ENCODE measurements around the gene MYBBP1A. TPM values are rescaled to one million over a fixed set of nuclear protein-coding genes. Genes with fewer than 3 reads are reported as not detected.
A peak's percentile ranks its signal among the peaks of the same experiment; 100 is the strongest.

Gene MYBBP1A
- total RNA-seq, 1 experiment from 2014 or later = 155 TPM

DNA sequence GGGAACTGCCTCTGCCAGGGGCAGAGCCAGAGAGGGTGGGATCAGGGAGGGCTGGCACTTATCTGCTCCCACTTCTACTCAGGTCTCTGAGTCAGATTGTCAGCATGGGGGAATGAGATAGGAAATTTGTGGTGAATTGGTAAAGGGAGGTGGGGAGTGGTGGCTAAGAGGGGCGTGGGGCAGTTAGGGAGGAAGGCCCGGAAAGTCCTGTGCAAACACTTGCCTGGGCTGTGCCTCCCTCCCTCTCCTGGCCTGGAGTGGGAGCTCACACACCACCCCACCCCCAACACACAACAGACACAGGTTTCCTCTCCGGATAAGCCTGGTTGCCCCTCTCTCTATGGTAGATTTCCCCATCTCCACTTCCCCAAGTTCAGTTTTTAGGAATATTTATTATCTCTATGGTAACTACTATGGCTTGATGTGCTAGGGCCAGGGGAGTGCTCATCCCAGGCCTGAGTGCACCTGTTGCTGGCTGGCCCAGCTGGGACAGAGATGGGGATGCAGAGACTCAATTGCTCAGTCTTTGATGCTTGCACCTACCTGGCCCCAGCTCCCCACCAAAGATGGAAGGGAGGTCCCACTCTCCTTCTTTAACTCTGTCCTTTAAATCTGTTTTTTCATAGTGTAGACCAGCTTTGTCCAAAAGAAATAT, 53.8 kb downstream of the MYBBP1A start:
- Histone ChIP-seq H4K20me1 (ENCODE audit: low read length) (no peaks in the 10 kb centered on the region), H3K27me3 (ENCODE audit: low read length) (peaks cover 12% of the 10 kb centered on the region; the same call in 1 of the 2 replicates), H3F3A (ENCODE audit: low read length, unreplicated experiment) (no peaks in the 10 kb centered on the region), H3K4me1 (ENCODE audit: insufficient read depth, low read length) (peaks cover 38% of the 10 kb centered on the region), H3K9me2 (replicated peaks; ENCODE audit: low read length) (no peaks in the 10 kb centered on the region), H3K4me2 (ENCODE audit: low read length) (no peak overlapping the region), H3K9me3 (ENCODE audit: low read length) (no peaks in the 10 kb centered on the region), H3K27ac (ENCODE audit: low read length) (no peak overlapping the region), H3K79me2 (ENCODE audit: low read length) (no peaks in the 10 kb centered on the region), H3K9ac (ENCODE audit: low read length) (no peak overlapping the region), H2AFZ (ENCODE audit: low read length) (no peak overlapping the region), H3K4me3 (ENCODE audit: low read length) (no peak overlapping the region), H3K36me3 (ENCODE audit: low read depth, low read length) (no peaks in the 10 kb centered on the region)
- BruUV-seq (replicated peaks) = no TSS peak
- TF ChIP-seq, protein P1, sequence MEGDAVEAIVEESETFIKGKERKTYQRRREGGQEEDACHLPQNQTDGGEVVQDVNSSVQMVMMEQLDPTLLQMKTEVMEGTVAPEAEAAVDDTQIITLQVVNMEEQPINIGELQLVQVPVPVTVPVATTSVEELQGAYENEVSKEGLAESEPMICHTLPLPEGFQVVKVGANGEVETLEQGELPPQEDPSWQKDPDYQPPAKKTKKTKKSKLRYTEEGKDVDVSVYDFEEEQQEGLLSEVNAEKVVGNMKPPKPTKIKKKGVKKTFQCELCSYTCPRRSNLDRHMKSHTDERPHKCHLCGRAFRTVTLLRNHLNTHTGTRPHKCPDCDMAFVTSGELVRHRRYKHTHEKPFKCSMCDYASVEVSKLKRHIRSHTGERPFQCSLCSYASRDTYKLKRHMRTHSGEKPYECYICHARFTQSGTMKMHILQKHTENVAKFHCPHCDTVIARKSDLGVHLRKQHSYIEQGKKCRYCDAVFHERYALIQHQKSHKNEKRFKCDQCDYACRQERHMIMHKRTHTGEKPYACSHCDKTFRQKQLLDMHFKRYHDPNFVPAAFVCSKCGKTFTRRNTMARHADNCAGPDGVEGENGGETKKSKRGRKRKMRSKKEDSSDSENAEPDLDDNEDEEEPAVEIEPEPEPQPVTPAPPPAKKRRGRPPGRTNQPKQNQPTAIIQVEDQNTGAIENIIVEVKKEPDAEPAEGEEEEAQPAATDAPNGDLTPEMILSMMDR (conservative IDR thresholded peaks at IDR 0.05; ENCODE audit: low read depth, low read length) = no peak
- no peak for TF ChIP-seq EZH2 (IDR thresholded peaks at IDR 0.05; ENCODE audit: low read length, unreplicated experiment)
- no peak for TF ChIP-seq EZH2phosphoT487 (IDR thresholded peaks at IDR 0.05; ENCODE audit: borderline replicate concordance, low read length)
- POLR2A ChIA-PET (ENCODE audit: unreplicated experiment) = no interaction called here
- CTCF ChIA-PET = no interaction called here
- intact Hi-C loops (cut with micrococcal nuclease) = no loop called here
- DNase-seq = no peak
- ATAC-seq = no peak

DNA sequence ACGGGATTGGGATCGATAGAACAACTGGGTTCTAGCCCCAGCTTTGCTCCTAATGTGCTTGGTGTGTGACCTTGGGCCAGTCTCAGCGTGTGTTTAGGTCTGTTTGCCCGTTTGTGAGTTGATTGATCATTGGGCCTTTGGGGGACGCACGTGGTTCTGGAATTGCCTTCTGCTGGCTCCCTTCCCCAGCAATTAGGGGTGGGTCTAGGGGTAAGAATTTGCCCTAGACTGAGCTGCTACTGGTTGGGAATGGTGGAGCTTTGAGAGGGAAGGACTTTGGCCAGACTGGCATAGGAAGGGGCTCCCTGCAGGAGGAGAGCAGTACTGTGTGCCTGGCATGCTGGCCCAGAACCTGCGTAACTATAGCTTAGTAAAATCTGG, 55.0 kb downstream of the MYBBP1A start:
- Histone ChIP-seq H3K9me2 (replicated peaks; ENCODE audit: low read length) (no peaks in the 10 kb centered on the region), H3K79me2 (ENCODE audit: low read length) (no peaks in the 10 kb centered on the region), H3K9me3 (ENCODE audit: low read length) (no peaks in the 10 kb centered on the region), H2AFZ (ENCODE audit: low read length) (no peak overlapping the region), H3K27me3 (ENCODE audit: low read length) (peaks cover 12% of the 10 kb centered on the region; the same call in 1 of the 2 replicates), H3K27ac (ENCODE audit: low read length) (no peak overlapping the region), H3F3A (ENCODE audit: low read length, unreplicated experiment) (no peaks in the 10 kb centered on the region), H4K20me1 (ENCODE audit: low read length) (no peaks in the 10 kb centered on the region), H3K4me3 (ENCODE audit: low read length) (peak overlapping the region; percentile 57; the same call in 1 of the 2 replicates), H3K9ac (ENCODE audit: low read length) (no peak overlapping the region), H3K4me2 (ENCODE audit: low read length) (peak overlapping the region; percentile 73), H3K36me3 (ENCODE audit: low read depth, low read length) (no peaks in the 10 kb centered on the region), H3K4me1 (ENCODE audit: insufficient read depth, low read length) (peaks cover 33% of the 10 kb centered on the region)
- ChIA-PET POLR2A (ENCODE audit: unreplicated experiment) (no interaction called here), CTCF (no interaction called here)
- ATAC-seq (no peak), DNase-seq (no peak)
- BruUV-seq (replicated peaks) = no TSS peak
- intact Hi-C loops (cut with micrococcal nuclease) = no loop called here
- TF ChIP-seq EZH2phosphoT487 (IDR thresholded peaks at IDR 0.05; ENCODE audit: borderline replicate concordance, low read length) (no peak), EZH2 (IDR thresholded peaks at IDR 0.05; ENCODE audit: low read length, unreplicated experiment) (no peak)
- TF ChIP-seq, protein P1 (conservative IDR thresholded peaks at IDR 0.05; ENCODE audit: low read depth, low read length) = no peak

DNA sequence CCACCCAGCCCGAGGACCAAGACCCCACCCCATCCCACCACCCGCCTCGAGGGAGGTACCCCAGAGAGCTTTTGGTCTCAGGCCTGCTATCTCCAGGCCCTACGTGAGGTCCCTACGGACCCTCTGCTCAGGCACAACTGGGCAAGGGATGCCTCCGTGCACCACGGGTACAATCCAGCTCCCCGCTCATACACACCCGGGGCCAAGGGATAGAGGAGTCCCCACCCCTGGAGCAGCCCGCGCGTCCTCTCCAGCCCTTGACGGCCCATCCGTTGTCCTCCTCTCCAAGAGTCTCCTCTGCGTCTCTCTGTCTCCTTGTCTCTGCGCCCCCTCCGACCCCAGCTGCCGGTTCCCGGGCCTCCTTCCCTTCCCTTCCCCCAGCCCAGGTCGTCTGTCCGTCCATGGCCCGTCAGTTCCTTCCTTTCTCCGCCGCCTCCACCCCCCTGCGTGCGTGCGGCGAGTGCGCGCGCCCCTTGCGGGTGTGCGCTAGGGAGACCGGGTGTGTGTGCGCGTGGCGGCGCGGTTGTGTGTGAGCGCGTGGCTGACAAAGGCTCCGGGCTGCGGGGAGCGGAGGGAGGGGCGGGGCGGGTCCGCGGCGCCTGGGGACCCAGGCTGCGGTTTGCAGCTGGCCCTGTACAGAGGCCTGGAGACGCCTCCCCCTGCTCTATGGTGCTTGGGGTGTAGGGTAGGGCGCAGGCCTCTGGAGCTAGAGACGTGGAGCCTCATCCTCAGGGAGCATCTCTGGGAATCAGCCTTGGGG, 55.6 kb downstream of the MYBBP1A start:
- no peak for DNase-seq
- H2AFZ ChIP-seq (ENCODE audit: low read length) = no peak overlapping the region
- intact Hi-C loops (cut with micrococcal nuclease) = loop anchor here (10.0 kb wide), 1 partner anchor 75 kb away; no protein-coding TSS in a partner anchor

More for the DNA sequence above, 55.6 kb downstream of the MYBBP1A start:
- CTCF ChIA-PET = no interaction called here
- no peak overlapping the region for H3K9ac ChIP-seq (ENCODE audit: low read length)
- H3K36me3 ChIP-seq (ENCODE audit: low read depth, low read length) = no peaks in the 10 kb centered on the region
- H3K9me3 ChIP-seq (ENCODE audit: low read length) = no peaks in the 10 kb centered on the region
- peak overlapping the region; percentile 73 for H3K4me2 ChIP-seq (ENCODE audit: low read length)
- no peaks in the 10 kb centered on the region for H4K20me1 ChIP-seq (ENCODE audit: low read length)
- no peaks in the 10 kb centered on the region for H3K79me2 ChIP-seq (ENCODE audit: low read length)
- no peaks in the 10 kb centered on the region for H3K9me2 ChIP-seq (replicated peaks; ENCODE audit: low read length)
- H3K4me1 ChIP-seq (ENCODE audit: insufficient read depth, low read length) = peaks cover 28% of the 10 kb centered on the region
- H3K4me3 ChIP-seq (ENCODE audit: low read length) = peak overlapping the region; percentile 57
- no TSS peak for BruUV-seq (replicated peaks)
- POLR2A ChIA-PET (ENCODE audit: unreplicated experiment) = no interaction called here
- ATAC-seq = no peak
- no peaks in the 10 kb centered on the region for H3F3A ChIP-seq (ENCODE audit: low read length, unreplicated experiment)
- TF ChIP-seq, protein P1 (conservative IDR thresholded peaks at IDR 0.05; ENCODE audit: low read depth, low read length) = no peak
- TF ChIP-seq EZH2phosphoT487 (IDR thresholded peaks at IDR 0.05; ENCODE audit: borderline replicate concordance, low read length) (no peak), EZH2 (IDR thresholded peaks at IDR 0.05; ENCODE audit: low read length, unreplicated experiment) (no peak)
- H3K27me3 ChIP-seq (ENCODE audit: low read length) = peaks cover 12% of the 10 kb centered on the region; the same call in 1 of the 2 replicates
- no peak overlapping the region for H3K27ac ChIP-seq (ENCODE audit: low read length)
